ENCODE measurements around the gene NRIP3.
A peak's percentile ranks its signal among the peaks of the same experiment; 100 is the strongest.
"Not testable (repeated sequence)": the region's sequence is repeated elsewhere in the genome, so short reads cannot be mapped to it uniquely, and the experiment has no call there.

NRIP3 gene

GRCh38 chr11:9015677-9016076 lies 11.9 kb upstream of the NRIP3 start:
- DNase-seq: peak; percentile 13 to 70 (median 32)

GRCh38 chr11:9014826-9015225 lies 11.0 kb upstream of the NRIP3 start:
- DNase-seq: no peak

GRCh38 chr11:9013373-9013772 lies 9.6 kb upstream of the NRIP3 start:
- DNase-seq: no peak

- DNase-seq: not testable (repeated sequence)
These were observed 5.7 kb upstream of the NRIP3 start for GRCh38 chr11:9009538-9009937.

- DNase-seq: no peak
These were observed 4.9 kb upstream of the NRIP3 start for GRCh38 chr11:9008661-9009060.

GRCh38 chr11:9008011-9008550 lies 4.3 kb upstream of the NRIP3 start:
- no peak for DNase-seq

- no peak for DNase-seq
These were observed 1.3 kb upstream of the NRIP3 start for GRCh38 chr11:9005087-9005486.

- peak in 3 of 5 donors; percentile 9 to 36 (median 16) for DNase-seq
These were observed 554 bp upstream of the NRIP3 start for GRCh38 chr11:9004183-9004926.

- no peak for DNase-seq
These were observed 755 bp downstream of the NRIP3 start for GRCh38 chr11:9002920-9003572.

- DNase-seq: peak in 1 of 5 donors; percentile 76
These were observed 2.1 kb downstream of the NRIP3 start for GRCh38 chr11:9001736-9002135.

GRCh38 chr11:8998017-8998416 lies 5.8 kb downstream of the NRIP3 start:
- no peak for DNase-seq

- DNase-seq: no peak
These were observed 6.3 kb downstream of the NRIP3 start for GRCh38 chr11:8997451-8997850.

- DNase-seq: no peak
These were observed 14.3 kb downstream of the NRIP3 start for GRCh38 chr11:8989453-8989852.

- no peak for DNase-seq
These were observed 15.2 kb downstream of the NRIP3 start for GRCh38 chr11:8988329-8989234.

GRCh38 chr11:8987446-8987845 lies 16.4 kb downstream of the NRIP3 start:
- DNase-seq: peak in 1 of 5 donors; percentile 51

- DNase-seq: not testable (repeated sequence)
These were observed 17.0 kb downstream of the NRIP3 start for GRCh38 chr11:8986772-8987171.

- no peak for DNase-seq
These were observed 18.3 kb downstream of the NRIP3 start for GRCh38 chr11:8985462-8985861.

GRCh38 chr11:8983552-8983951 lies 20.2 kb downstream of the NRIP3 start:
- peak in 1 of 5 donors; percentile 23 for DNase-seq

- DNase-seq: no peak
These were observed 23.3 kb downstream of the NRIP3 start for GRCh38 chr11:8980485-8980884.

GRCh38 chr11:8979365-8979764 lies 24.4 kb downstream of the NRIP3 start:
- not testable (repeated sequence) for DNase-seq

GRCh38 chr11:8973121-8973520 lies 30.7 kb downstream of the NRIP3 start:
- DNase-seq: no peak

- no peak for DNase-seq
These were observed 31.9 kb downstream of the NRIP3 start for GRCh38 chr11:8971924-8972316.
